Mucosa of descending colon (tissue), 3 donors: ENCODE results near the gene DCAF17. TPM values are rescaled to one million over a fixed set of nuclear protein-coding genes. Genes with fewer than 3 reads are reported as not detected.

ENCODE experiments used
- ATAC-seq: fragments of 200-7000 bp; cut with Tn5 transposase; one replicate; pipeline ENCODE4 v1.9.1; 2020; ENCODE audit warnings: mild to moderate bottlenecking, moderate library complexity
- DNase-seq, 3 donors: peaks; one replicate each; pipeline ENCODE4 v3.0.0-alpha.2; 2020
- H3K36me3 ChIP-seq: fragments of 200-600 bp; one replicate; pipeline ENCODE4 v1.8.0; 2021; ENCODE audit warnings: low read depth, mild to moderate bottlenecking
- H3K4me1 ChIP-seq: fragments of 200-600 bp; one replicate; pipeline ENCODE4 v1.8.0; 2021; ENCODE audit warnings: low read depth, mild to moderate bottlenecking
- H3K4me3 ChIP-seq: fragments of 200-600 bp; one replicate; pipeline ENCODE4 v1.8.0; 2021; ENCODE audit warnings: mild to moderate bottlenecking
- H3K9me3 ChIP-seq: fragments of 200-600 bp; one replicate; pipeline ENCODE4 v1.8.0; 2021; ENCODE audit warnings: mild to moderate bottlenecking
- intact Hi-C, 2 donors: fragments of 100-400 bp; cut with DNase I in 1 of 2; cut with micrococcal nuclease in 1 of 2; formaldehyde crosslinking; loops; one replicate each; pipeline versions ENCODE4 v1.11.0 to v1.11.1; 2022; cut with DNase I, micrococcal nuclease
- total RNA-seq, 3 donors: library from RNA; stranded (reverse); fragmentation: NEBNext Ultra II Directional in 2 of 3; extraction: Animal tissue kit (Norgen Biotek cat#: 25700) in 2 of 3; gene quantifications; one replicate each; pipeline versions ENCODE4 v1.2.1 to v1.2.4, GENCODE V29; 2021 to 2023
- TF ChIP-seq, protein P1 (sequence below): fragments of 200-600 bp; IDR thresholded peaks from one replicate; pipeline ENCODE4 v1.8.0; 2022; ENCODE audit warnings: antibody characterized with exemption, mild to moderate bottlenecking
- donor health status: DM: no; HTN: no; CAD: no; lungs with moderate emphysema.
- donor health status: DM: no; HTN: no; CAD: no.
- donor health status: DM: no; HTN: yes; CAD: no.

The DCAF17 gene
- total RNA-seq, 3 donors from 2014 or later, result 12.0 to 21.5 (median 14.2) TPM

DNA sequence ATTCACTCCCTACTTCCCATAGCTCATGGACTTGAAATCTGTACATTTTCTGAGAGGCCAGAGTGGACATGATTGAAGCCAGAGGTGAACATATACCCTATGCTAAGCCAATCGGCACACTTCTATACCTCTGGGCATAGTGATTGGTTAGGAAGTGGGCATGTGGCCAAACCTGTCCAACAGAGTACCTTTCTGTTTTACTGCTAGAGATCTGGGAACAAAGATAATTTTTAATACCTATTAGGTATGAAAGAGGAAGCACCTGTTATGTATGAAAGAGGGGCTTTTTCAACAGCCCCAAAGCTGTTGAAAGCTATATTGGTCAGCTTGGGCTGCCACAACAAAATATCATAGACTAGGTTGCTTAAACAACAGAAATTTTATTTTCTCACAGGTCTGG lies 28.0 kb upstream of the DCAF17 start:
- Histone ChIP-seq H3K4me3 (no peak overlapping the region), H3K9me3 (peaks cover 5% of the 10 kb centered on the region), H3K36me3 (no peaks in the 10 kb centered on the region), H3K4me1 (no peaks in the 10 kb centered on the region)
- intact Hi-C loops, result no loop called here
- peak; percentile 39 for ATAC-seq
- peak in 1 of 3 donors; percentile 9 for DNase-seq
- TF ChIP-seq, protein P1, sequence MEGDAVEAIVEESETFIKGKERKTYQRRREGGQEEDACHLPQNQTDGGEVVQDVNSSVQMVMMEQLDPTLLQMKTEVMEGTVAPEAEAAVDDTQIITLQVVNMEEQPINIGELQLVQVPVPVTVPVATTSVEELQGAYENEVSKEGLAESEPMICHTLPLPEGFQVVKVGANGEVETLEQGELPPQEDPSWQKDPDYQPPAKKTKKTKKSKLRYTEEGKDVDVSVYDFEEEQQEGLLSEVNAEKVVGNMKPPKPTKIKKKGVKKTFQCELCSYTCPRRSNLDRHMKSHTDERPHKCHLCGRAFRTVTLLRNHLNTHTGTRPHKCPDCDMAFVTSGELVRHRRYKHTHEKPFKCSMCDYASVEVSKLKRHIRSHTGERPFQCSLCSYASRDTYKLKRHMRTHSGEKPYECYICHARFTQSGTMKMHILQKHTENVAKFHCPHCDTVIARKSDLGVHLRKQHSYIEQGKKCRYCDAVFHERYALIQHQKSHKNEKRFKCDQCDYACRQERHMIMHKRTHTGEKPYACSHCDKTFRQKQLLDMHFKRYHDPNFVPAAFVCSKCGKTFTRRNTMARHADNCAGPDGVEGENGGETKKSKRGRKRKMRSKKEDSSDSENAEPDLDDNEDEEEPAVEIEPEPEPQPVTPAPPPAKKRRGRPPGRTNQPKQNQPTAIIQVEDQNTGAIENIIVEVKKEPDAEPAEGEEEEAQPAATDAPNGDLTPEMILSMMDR, result no peak

DNA sequence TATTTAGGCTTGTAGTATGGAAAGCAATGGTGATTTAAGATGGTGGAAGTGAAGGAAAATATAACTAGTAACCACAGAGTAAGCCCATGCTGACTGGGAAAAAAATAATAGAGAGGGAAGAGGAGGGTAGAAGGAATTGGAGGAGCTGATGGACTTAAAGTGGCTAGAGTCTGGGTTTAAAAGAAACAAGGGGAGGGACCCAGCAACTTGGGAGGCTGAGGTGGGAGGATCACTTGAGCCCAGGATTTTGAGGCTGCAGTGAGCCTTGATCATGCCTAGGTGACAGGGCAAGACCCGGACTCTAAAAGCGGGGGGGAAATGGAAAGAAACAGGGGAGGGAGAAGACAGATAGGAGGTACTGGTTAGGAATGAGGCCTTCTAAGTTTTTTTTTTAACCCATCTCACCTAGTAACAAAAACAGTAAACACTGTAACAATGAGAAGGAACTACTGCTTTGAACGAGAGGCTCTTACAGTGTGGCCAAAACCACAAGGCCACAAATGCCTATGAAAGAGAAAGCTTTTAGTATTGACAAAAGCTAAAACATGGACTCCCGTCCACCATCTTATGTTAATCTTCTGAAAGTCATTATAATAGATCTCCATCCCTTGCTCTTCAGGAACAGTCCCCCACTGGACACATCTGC lies 26.9 kb upstream of the DCAF17 start:
- intact Hi-C loops, result no loop called here
- Histone ChIP-seq H3K9me3 (peaks cover 2% of the 10 kb centered on the region), H3K4me3 (no peak overlapping the region), H3K4me1 (no peaks in the 10 kb centered on the region), H3K36me3 (no peaks in the 10 kb centered on the region)
- ATAC-seq, result no peak
- TF ChIP-seq, protein P1, result no peak
- no peak for DNase-seq

DNA sequence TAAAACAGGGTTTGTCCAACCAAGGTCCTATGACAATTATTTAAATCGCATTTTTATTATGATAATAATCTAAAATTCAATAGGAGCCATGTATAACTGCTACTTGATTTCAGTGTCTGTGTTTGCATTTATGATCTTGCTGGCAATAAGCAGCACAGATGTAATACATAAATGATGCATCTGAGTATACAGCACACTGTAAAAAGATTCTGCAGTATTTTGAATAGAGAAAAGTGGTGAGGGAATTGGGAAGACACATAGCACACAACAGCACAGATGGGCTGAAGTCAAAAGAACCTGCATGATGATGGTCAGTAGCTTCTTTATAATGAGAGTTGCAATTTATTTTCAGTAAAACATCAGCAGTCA lies 26.4 kb upstream of the DCAF17 start:
- DNase-seq (no peak), ATAC-seq (no peak)
- Histone ChIP-seq H3K4me3 (no peak overlapping the region), H3K9me3 (no peaks in the 10 kb centered on the region), H3K36me3 (no peaks in the 10 kb centered on the region), H3K4me1 (no peaks in the 10 kb centered on the region)
- intact Hi-C loops, result no loop called here
- TF ChIP-seq, protein P1, result no peak

DNA sequence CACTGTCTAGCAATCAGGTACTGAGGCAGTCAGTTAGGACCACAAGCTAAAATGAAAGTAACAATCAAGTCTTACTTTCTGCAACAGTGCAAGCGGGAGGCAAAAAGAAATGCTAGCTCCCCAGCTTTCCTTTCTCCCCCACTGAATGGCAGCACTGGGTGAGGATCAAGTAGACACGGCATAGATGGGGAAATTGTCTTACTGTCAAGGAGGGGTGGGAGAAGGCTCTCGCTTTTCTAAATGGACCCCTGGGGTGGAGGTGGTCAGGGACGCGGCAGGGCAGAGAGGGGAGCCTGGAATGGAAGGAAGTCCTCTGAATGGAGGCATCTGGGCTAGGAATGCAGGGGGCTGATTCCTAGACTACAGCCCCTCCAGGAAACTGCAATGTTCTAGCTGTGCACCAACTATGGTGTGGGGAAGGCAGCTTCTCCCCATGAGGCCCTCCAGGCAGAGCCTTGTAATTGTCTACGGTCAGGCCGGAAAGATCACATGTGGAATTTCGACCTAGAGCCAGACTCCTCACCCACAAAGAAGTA lies 24.5 kb upstream of the DCAF17 start:
- no peak for DNase-seq
- H3K9me3 ChIP-seq, result no peaks in the 10 kb centered on the region
- ATAC-seq, result no peak
- intact Hi-C loops, result no loop called here
- no peaks in the 10 kb centered on the region for H3K36me3 ChIP-seq
- H3K4me1 ChIP-seq, result no peaks in the 10 kb centered on the region
- TF ChIP-seq, protein P1, result no peak
- no peak overlapping the region for H3K4me3 ChIP-seq

DNA sequence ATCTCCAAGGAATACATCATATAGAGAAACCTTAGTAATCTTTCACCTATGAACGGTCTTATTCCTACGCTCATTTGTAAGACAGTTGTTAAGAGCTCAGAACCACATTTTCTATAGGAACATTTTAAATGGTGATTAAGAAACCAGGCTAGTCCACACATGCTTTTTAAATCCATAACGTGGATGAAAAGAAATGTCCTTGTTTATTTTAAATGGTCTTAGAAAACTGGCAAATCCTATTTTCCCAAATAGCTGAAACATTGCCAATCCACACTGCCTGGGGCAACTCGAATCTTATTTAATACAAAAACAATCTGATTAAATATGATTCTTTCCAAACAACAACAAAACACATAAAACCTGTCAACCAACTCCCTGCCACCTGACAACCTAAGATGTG lies 23.9 kb upstream of the DCAF17 start:
- ATAC-seq (no peak), DNase-seq (no peak)
- TF ChIP-seq, protein P1, result no peak
- intact Hi-C loops, result loop anchor here in 1 of 2 donors (10.0 kb wide), 2 partner anchors 255 to 435 kb away; no protein-coding TSS in a partner anchor
- no peaks in the 10 kb centered on the region for H3K36me3 ChIP-seq
- no peaks in the 10 kb centered on the region for H3K4me1 ChIP-seq
- H3K4me3 ChIP-seq, result no peak overlapping the region
- H3K9me3 ChIP-seq, result no peaks in the 10 kb centered on the region
